Medulla oblongata (tissue), 1 donor: ENCODE data around the gene TLE6.
A peak's percentile ranks its signal among the peaks of the same experiment; 100 is the strongest.
"Not testable (repeated sequence)": the region's sequence is repeated elsewhere in the genome, so short reads cannot be mapped to it uniquely, and the experiment has no call there.

Experiments
- DNase-seq: peaks from one replicate; pipeline ENCODE4 v3.0.0-alpha.2; 2015; ENCODE audit errors: extremely low spot score

The TLE6 gene

DNA sequence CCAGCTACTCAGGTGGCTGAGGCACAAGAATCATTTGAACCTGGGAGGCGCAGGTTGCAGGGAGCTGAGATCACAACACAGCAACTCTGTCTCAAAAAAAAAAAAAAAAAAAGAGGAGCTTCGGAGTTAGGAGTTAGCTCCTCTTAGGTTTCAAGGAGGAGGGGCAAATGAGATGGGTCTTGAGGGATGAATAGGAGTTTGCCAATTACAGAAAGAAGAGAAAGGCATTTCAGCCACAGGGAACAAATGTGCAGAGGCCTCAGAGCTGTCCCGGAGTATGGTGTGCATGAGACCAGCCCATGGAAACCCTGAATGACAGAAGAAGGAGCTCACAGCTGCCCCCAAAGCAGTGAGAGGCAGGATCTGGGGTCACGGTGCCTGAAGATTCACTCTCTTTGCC lies 27.2 kb downstream of the TLE6 start:
- no peak for DNase-seq

DNA sequence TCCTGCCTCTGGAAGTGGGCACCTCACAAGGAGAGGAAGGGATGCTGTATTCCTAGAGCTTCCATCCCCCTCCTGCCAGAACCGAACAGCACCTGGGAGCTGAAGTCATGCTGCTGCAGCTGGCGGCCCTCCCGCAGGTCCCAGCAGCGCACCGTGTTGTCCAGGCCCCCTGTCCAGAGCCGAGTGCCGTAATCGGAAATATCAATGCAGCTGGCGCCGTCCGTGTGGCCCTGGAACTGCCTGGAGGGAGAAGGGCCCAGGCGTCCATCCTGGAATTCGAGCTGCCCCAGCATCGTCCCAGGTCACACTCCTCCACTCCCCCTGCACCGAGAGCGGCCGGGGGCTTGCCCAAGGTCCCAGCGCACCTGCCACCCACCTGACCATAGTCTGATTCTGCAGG lies 28.0 kb downstream of the TLE6 start:
- no peak for DNase-seq

DNA sequence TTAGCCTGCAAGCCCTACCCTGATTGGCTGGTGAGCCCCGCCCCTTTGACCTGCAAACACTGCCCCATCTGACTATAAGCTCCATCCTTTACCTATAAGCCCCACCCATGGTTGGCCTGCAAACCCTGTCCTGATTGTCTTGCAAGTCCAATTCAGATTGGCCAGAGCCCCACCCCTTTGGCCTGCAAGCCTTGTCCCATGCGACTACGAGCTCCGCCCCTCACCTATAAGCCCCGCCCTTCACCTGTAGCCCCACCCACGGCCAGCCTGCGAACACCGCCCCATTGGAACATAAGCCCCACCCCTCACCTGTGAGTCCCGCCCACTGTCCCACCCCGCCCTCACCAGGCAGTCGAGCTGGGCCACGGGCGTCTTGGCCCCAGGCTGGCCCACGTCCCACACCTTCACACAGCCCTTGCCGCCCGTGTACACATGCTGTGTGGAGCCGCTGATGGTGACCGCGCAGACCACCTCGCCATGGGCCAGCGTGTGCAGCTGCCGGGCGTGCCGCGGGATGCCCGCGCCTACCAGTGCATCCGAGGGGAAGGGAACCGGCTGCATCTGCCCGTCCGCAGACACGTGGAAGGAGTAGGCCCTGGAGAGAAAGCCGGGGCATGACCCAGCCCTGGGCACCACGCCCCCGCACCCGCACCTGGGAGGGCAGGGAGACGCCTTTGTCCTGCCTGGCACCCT lies 28.9 kb downstream of the TLE6 start:
- DNase-seq: no peak

DNA sequence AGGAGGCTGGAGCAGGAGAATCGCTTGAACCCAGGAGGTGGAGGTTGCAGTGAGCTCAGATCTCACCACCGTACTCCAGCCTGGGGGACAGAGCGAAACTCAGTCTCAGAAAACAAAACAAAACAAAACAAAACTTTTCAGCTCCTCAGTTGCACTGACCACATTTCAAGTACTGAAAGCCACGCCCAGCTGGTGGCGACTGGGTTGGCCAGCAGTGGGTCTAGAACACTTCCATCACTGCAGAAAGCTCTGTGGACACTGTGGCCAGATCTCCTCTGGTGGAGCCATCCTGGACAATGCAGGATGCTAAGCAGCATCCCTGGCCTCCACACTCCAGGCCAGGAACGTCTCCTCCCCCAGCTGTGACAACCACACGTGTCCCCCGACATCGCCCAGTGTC lies 30.6 kb downstream of the TLE6 start:
- DNase-seq: no peak

DNA sequence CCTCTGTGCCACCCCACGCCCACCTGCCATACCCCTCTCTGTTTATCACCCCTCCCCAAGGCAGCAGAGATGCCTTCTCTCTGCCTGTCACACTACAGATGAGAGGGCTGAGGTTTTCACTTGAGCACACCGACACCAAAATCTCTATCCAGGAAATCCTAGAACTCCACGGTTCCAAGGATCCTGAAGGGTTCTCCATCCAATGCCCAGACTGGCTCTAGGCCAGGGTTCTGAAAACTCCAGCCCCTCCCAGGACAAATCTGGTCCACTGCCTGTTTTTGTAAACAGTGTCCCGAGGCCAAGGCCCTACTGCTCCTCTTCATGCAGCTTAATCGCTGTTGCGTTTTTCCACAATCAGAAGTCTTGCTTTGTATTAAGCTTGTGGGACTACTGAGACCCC lies 31.6 kb downstream of the TLE6 start:
- DNase-seq: no peak

DNA sequence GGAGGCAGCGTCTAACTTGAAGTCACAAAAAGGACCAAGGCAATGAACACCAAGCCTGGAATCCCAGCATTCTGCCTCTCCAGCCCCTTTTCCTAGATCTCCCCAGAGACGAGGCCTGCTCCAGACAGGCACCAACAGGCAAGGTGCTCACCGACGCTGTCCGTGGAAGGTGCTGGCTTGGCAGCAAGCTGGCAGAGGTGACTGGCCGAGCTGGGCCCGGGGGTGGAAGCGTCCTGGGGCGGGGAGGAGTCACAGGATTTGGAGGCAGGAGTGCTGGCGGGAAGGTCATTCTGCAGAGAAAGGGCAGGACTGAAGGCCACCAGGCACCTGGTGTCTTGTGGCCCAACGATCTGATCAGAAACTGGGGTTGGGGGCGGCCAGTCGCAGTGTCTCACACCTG lies 33.5 kb downstream of the TLE6 start:
- no peak for DNase-seq

DNA sequence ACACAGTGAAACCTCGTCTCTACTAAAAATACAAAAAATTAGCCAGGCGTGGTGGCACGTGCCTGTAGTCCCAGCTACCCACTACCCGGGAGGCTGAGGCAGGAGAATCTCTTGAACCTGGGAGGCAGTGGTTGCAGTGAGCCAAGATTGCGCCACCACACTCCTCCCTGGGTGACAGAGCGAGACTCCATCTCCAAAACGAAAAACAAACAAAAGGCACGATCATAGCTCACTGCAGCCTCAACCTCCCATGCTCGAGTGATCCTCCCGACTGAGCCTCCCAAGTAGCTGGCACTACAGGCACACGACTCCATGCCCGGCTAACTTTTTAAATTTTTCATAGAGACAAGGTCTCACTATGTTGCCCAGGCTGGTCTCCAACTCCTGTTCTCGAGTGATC lies 34.7 kb downstream of the TLE6 start:
- DNase-seq: not testable (repeated sequence)

DNA sequence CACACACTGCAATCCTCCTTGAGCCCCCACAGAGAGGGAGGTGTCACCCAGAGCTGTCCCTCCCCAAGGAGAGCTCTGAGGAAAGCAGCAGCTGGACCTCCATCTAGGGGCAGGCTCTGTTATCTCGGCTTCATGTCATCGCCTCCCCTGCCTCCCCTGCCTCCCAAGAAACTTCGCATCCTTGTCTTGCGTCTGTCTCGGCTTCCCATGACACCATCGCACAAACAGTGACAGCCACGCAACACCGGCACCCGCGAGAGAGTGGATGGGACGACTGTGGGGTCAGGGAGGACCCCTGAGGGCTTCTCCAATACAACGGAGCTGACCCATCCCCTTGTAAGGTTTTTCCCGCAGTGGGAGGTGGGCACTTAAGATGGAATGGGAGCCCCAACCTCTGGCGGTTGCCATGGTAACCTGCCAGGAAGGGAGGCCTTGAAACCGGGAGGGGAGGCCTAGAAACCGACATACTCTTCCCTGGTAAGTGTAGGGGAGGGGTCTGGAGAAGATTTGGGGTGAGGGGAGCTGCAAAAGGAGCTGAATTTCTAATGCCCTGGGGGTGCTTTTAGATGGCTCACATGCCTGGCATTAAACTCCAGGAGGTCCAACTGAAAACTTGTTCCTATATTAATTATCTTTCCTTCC lies 35.4 kb downstream of the TLE6 start:
- no peak for DNase-seq

DNA sequence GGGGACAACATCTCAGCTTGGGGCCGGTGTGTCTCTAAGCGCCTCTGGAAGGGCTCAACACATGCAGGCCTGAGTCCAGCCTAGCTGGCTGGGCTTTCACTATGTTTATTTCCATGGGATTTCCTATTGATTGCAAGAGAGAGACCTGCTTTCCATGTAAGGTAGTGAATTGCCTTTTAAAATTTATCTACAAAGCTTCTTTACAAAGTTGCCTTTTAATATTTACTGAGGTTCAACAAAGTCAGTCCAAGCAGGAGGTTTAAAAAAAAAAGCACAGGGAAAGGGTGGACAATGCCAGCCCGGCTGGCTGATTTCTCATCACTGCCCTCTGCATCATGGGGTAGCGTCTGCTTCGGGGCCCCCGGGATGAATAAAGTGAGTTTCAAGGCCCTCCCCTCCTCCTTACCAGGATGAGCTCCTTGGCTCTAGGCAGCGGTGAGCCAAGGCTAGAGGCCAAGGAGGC lies 35.9 kb downstream of the TLE6 start:
- no peak for DNase-seq

DNA sequence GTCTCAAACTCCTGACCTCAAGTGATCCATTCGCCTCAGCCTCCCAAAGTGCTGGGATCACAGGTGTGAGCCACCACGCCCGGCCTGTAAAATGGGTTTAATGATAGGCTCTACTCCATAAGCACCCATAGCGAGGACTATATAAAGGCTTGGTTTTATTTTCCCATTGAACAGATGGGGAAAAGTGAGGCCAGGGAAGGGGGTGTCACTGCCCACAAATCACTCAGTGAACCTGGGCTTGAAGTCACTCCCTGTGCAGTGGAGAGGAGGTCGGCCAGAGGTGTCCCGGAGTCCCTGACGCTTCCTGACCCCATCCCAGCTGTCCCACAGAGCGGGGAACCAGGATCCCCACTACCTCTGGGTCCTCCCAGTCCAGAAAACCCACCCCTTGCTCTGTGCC lies 36.8 kb downstream of the TLE6 start:
- DNase-seq: no peak

DNA sequence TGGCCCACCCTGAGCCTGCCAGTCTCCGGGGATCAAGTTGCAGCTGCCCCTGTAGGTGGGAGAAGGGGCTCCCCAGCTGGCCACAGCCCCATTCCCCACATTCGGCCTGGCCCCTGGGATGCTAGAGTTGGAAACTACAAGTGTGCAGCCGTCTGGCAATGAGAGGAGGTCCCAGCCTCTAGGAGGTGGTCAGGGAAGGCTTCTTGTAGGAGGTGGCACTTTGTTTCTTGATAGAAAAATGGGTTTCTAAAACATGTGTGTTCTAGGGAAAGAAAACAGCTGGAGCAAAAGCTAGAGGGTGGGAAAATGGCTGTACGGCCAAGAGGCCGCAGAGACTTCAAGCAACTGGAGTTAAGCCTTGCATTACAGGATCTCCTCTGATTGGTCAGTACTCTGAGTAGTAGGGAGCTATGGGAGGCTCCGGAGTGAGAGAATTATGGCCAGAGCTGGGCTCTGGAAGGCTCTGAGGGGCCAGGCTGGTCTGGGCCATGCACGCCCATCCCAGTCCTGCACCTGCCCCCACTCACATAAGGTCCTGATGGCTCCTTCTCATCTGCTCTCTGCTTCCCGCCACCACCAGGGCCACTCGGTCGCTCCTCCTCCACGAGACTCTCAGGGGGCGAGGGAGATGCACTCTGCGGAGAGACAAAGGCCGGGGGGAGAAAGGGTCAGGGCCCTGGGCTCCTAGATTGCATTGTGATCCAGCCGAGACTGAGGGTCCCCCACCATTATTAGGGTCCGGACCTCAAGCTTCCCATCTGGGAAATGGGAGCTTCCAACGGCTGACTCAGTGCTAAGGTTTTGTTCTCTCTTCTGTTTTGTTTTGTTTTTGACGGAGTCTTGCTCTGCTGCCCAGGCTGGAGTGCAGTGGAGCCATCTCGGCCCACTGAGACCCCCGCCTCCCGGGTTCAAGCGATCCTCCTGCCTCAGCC lies 38.0 kb downstream of the TLE6 start:
- no peak for DNase-seq

DNA sequence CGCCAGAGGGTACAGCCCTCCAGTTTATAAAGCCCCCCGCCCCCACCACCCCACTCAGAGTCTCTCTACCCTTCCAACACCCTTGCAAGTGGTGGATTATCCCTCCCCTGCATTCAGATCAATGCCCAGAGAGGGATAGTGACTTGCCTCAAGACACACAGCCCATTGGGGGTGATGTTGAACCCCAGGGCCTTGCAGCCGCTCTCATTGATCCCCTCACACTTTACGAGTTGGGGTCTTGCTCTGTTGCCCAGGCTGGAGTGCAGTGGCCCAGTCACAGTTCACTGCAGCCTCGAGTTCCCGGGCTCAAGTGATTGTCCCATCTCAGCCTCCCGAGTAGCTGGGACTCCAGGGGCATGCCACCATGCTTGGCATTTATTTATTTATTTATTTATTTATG lies 40.6 kb downstream of the TLE6 start:
- no peak for DNase-seq

DNA sequence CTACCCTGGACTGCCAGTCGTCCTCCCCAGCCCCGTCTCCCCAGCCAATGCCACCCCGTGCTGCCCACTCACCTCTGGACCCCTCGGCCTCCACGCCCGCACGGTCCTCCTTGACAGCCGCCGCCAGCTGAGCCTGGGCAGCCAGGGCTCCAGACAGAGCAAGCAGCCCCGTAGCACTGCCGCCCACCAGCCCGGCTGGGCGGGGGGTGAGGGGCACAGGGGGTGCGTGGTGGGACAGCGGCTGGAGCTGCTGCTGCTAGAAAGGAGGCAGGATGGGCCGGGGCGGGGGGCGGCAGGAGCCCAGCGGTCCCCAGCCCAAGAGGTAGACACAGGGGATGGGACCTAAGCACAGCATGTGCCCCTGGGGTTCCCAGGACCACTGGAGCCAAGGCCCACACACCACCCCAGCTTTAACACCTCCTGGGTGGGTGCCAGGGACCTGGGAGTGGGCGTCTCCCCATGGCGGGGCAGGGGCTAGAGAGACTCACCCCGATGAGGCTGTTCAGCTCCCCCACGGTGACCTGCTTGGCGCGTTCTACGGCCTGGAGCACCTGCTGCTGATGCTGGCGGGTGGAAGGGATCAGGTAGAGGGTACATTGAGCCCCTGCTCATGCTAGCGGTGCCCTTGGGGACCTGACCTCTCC lies 42.0 kb downstream of the TLE6 start:
- DNase-seq: no peak

DNA sequence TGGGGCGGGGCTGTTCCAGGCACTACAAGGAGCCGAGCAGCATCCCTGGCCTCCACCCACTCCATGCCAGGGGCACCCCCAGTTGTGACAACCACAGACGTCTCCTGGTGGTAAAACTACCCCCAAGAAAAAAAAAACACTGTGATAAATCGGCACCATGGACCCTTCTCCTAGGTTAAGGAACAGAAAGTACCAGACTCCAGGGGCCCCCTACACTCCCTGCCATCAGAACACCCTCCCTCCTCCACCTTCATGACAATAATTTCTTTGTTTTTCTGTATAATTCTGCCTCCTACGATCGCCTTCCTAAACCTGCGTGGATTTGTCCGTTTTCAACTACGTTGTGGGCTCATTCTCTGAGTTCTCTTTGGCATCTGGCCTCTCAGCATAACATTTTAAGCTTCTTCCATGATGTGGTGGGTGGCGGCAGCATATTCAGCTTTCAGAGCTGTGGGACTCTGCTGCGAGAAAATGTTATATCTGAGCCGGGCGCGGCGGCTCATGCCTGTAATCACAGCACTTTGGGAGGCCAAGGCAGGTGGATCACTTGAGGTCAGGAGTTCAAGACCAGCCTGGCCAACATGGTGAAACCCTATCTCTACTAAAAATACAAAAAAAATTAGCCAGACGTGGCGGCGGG lies 43.1 kb downstream of the TLE6 start:
- DNase-seq: peak; percentile 33

DNA sequence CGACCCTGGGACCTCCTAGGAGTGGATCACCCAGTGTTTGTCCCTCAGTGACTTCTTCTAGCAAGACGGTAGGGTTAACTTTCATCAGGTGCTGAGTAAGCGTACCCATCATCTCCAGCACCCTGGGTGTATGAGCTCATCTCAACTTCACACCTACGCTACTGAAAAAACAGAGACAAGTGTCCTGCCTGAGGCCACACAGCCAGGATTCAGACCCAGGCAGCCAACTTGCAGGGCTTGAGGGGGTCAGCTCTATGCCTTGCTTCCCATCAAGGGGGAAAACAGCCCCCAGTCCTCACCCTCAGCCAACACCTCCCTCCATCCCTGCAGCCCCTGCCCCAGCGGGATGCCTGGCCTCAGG lies 47.1 kb downstream of the TLE6 start:
- DNase-seq: no peak

DNA sequence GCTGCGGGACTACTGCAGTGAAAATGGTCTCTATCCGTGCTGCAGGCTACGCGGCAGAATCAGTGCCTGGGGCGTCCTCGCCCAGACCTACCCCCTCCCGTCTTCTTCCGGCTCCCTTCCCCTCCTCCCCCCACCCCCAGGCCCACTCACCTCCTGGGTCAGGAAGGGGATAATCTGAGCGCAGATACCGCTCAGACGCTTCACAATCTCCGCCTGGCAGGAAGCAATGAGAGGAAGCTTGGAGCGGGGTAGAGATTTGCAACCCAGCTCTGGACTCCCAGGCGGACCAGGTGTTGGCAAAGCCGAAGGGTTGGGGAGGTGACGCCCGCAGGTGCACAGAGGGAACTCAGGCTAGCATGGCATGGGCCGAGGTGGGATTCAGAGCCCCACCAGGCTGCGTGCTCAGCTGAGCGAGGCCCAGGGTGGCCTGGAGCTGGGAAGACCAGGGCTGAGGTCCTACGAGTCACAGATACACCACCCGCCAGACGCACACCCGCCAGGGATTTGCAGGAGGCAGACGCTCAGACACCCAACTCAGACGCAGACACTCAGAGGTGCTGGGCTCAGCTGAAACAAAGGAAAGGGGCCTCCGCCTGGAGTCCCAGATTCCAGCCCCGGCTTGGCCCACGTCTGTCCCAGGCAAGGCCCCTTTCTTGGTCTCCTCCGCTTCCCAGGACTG lies 47.6 kb downstream of the TLE6 start:
- no peak for DNase-seq

DNA sequence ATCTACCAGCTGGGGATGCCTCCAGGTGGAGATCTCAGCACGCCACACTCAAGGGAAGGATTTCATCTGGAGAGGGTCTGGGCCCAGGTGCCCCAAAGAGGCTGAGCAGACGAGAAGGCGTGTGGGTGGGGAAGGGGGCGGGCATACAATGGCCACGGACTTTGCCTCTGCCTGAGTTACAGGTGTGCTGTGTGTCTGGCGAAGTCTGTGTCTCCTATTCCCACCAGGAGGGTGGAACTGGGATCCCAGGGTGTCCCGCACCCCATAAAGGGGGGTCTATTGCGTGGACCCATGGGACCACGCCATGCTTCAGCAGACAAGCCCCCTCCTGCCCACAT lies 48.2 kb downstream of the TLE6 start:
- DNase-seq: no peak

DNA sequence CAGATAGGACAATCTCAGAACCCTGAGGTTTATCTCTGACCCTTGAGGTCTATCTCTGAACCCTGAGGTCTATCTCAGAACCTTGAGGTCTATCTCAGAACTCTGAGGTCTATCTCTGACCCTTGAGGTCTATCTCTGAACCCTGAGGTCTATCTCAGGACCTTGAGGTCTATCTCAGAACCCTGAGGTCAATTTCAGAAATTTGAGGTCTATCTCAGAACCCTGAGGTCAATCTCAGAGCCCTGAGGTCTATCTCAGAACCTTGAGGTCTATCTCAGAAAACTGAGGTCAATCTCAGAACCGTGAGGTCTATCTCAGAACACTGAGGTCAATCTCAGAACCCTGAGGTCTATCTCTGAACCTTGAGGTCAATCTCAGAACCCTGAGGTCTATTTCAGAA lies 49.4 kb downstream of the TLE6 start:
- no peak for DNase-seq

DNA sequence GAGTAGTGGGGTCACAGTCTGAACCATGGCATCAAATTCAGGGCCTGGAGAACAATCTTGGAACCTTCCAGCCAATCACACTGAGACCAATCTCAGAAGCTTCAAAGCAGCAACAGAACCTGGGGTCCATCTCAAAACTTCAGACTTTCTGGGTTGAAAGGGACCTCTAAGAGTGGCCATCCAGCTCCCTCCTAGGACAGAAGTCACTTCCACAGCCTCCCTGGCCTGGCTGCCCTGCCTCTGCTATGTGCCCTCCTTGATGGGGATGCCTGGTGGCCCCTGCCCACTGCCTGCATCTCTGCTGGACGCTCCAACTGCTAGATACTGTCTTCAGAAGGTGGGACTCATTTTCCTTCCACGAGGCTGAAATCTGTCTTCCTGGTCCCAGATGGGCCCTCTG lies 49.9 kb downstream of the TLE6 start:
- no peak for DNase-seq

DNA sequence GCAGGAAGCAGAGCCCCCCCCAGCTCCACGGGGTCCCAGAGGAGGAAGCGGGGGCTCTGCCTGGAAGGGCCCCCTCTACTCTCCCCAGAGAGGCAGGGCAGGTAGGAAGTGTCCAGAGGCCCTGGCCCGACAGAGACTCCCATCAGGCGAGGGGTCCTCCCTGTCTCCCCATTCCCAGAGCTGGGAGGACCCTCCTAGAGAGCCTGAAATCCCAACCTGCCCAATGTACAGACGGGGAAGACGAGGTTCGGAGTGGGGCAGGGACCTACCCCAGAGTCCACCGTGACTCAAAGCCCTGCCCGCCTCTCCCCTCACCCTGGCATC lies 50.6 kb downstream of the TLE6 start:
- DNase-seq: no peak

DNA sequence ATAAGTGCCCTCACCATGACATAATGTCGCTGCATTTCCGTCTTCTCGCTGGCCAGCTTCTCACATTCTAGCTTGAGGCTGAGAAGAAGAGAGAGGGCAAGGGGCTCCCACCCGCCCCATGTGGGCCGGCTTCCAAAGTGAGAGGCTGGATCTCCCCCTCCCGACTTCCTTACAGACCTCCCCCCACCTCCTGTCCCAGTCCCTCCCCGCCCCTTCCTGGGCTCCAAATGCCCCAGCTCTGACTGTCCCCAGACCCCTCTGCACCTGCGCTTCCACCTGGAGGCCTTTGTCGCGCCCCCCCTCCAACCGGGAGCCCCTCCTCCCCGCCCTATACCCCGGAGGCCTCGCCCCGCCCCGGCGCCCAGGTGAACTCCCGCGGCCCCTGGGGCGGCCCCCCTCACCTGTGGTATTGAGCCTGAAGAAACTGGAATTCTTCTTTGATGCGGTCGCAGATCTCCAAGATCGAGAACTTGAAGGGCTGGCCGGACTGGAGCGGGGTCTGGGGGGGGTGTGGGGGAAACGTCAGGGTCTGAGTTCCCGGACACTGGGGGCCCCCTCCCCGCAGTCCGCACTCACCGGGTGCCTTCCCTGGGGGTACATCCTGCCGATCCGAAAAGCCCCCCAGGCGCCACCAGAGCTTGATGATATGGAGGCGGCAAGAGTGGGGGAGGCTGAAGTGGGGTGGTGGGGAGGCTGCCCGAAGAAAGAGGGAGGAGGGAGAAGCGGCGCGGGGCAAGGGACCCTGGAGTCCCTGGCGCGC lies 51.1 kb downstream of the TLE6 start:
- no peak for DNase-seq
